Activated CD4-positive, alpha-beta T cell treated with anti-CD3 and anti-CD28 coated beads, Interleukin-2, amount 10 ng/mL, durations not matched to agents 7 days and 5 days (primary cell): ENCODE results near the gene MYH7. TPM values are rescaled to one million over a fixed set of nuclear protein-coding genes. Genes with fewer than 3 reads are reported as not detected.

Experiments
- CTCF ChIA-PET: fragments of 350-600 bp; sonication (Branson Sonifier 250); formaldehyde crosslinking; loops from one replicate; lab custom pipeline; 2021; ENCODE audit warnings: antibody characterized with exemption; lab: Charles Lee
- POLR2A ChIA-PET: fragments of 350-600 bp; sonication (Branson Sonifier 250); formaldehyde crosslinking; loops from one replicate; lab custom pipeline; 2021; ENCODE audit warnings: antibody characterized with exemption; lab: Charles Lee
- DNase-seq: peaks from one replicate; pipeline ENCODE4 v3.0.0-alpha.2; 2020
- H3K27ac Mint-ChIP-seq: one replicate; pipeline ENCODE4 v1.8.0; 2021; ENCODE audit warnings: mild to moderate bottlenecking, moderate library complexity, mixed read lengths
- H3K27me3 Mint-ChIP-seq: one replicate; pipeline ENCODE4 v1.8.0; 2021; ENCODE audit warnings: mixed read lengths
- H3K36me3 Mint-ChIP-seq: one replicate; pipeline ENCODE4 v1.8.0; 2021; ENCODE audit warnings: low read depth, mixed read lengths
- H3K4me1 Mint-ChIP-seq: one replicate; pipeline ENCODE4 v1.8.0; 2021; ENCODE audit warnings: mixed read lengths
- H3K4me3 Mint-ChIP-seq: one replicate; pipeline ENCODE4 v1.8.0; 2021; ENCODE audit warnings: mild to moderate bottlenecking, moderate library complexity, mixed read lengths
- H3K9me3 Mint-ChIP-seq: one replicate; pipeline ENCODE4 v1.8.0; 2021; ENCODE audit warnings: mixed read lengths
- total RNA-seq, 2 experiments: library from RNA; stranded (reverse); gene quantifications; one replicate each; pipeline ENCODE4 v1.2.3, GENCODE V29; 2021

The MYH7 gene
- total RNA-seq, 2 experiments from 2014 or later: 0.04 to 0.07 TPM

DNA sequence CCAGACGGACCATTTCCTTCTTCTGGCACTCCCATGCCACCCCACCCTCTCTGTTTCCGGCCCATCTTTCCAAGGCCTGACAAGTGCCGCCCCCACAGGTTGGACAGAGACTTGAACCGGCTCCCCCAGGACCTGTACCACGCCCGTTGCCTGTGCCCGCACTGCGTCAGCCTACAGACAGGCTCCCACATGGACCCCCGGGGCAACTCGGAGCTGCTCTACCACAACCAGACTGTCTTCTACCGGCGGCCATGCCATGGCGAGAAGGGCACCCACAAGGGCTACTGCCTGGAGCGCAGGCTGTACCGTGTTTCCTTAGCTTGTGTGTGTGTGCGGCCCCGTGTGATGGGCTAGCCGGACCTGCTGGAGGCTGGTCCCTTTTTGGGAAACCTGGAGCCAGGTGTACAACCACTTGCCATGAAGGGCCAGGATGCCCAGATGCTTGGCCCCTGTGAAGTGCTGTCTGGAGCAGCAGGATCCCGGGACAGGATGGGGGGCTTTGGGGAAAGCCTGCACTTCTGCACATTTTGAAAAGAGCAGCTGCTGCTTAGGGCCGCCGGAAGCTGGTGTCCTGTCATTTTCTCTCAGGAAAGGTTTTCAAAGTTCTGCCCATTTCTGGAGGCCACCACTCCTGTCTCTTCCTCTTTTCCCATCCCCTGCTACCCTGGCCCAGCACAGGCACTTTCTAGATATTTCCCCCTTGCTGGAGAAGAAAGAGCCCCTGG lies 59.8 kb downstream of the MYH7 start:
- CTCF ChIA-PET: interaction anchor here (1.9 kb wide), 1 partner anchor 45 kb away, joined by 6 read pairs; no protein-coding TSS in a partner anchor

DNA sequence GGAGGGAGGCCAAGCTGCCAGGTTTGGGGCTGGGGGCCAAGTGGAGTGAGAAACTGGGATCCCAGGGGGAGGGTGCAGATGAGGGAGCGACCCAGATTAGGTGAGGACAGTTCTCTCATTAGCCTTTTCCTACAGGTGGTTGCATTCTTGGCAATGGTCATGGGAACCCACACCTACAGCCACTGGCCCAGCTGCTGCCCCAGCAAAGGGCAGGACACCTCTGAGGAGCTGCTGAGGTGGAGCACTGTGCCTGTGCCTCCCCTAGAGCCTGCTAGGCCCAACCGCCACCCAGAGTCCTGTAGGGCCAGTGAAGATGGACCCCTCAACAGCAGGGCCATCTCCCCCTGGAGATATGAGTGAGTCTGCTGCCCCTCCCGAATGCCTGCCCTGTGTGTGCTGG lies 62.4 kb downstream of the MYH7 start:
- CTCF ChIA-PET: no interaction called here

More for the DNA sequence above, 59.8 kb downstream of the MYH7 start:
- Mint-ChIP-seq H3K4me3 (no peak overlapping the region), H3K9me3 (no peaks in the 10 kb centered on the region), H3K27me3 (peaks cover 1% of the 10 kb centered on the region), H3K4me1 (peaks cover 5% of the 10 kb centered on the region), H3K36me3 (no peaks in the 10 kb centered on the region), H3K27ac (no peak overlapping the region)
- DNase-seq: no peak
- POLR2A ChIA-PET: no interaction called here

DNA sequence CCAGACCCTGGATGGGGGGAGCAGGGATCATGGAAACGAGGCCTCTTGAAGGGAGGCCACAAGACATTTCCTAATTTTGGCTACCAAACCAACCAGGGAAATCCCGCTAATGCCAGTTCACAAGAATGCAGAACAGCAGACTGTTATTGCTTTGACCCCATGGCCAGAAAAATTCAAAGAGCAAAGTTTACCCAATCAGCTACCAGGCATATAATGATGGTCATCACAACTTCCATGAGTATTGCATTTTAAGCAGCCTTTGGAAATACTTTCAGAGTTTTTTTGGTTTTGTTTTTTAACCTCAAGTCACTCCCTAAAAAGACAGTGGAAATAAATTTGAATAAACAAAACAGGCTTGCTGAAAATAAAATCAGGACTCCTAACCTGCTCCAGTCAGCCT lies 63.0 kb downstream of the MYH7 start, which contains the start of gene IL25:
TSS of gene IL25 (plus strand) at position 301 of the 400 bp plus-strand sequence.
- Mint-ChIP-seq H3K9me3 (no peaks in the 10 kb centered on the region), H3K4me1 (peaks cover 5% of the 10 kb centered on the region), H3K27ac (no peak within 1 kb of the TSS), H3K36me3 (no peaks in the 10 kb centered on the region), H3K27me3 (peaks cover 7% of the 10 kb centered on the region), H3K4me3 (no peak within 1 kb of the TSS)
- no peak for DNase-seq
- ChIA-PET CTCF (no interaction called here), POLR2A (no interaction called here)

More for the DNA sequence above, 62.4 kb downstream of the MYH7 start:
- H3K9me3 Mint-ChIP-seq: no peaks in the 10 kb centered on the region
- H3K27ac Mint-ChIP-seq: no peak overlapping the region
- H3K36me3 Mint-ChIP-seq: no peaks in the 10 kb centered on the region
- H3K4me3 Mint-ChIP-seq: no peak overlapping the region
- H3K4me1 Mint-ChIP-seq: peaks cover 5% of the 10 kb centered on the region
- H3K27me3 Mint-ChIP-seq: peaks cover 3% of the 10 kb centered on the region
- POLR2A ChIA-PET: no interaction called here
- DNase-seq: no peak

DNA sequence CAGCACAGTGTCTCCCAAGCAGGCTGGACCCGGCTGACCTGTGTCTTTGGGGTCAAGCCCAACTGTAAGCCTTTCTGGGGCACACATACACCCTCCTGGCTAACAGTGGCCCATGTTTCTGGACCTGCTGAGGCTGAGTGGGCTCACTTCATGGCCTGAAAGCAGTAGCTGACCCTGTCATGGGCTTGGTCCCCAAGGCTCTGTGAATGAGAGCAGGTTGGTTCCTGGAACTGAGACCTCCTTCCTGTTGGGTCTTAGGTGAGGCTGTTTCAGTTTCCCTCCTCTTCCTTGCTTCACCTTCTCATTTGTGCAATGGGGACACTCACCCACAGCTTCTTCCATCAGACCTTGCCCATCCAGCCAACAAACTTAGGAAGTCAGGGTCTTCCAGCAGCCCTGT lies 63.6 kb downstream of the MYH7 start:
- H3K36me3 Mint-ChIP-seq: no peaks in the 10 kb centered on the region
- CTCF ChIA-PET: no interaction called here
- H3K4me1 Mint-ChIP-seq: peaks cover 7% of the 10 kb centered on the region
- POLR2A ChIA-PET: no interaction called here
- no peak for DNase-seq
- H3K27ac Mint-ChIP-seq: no peak overlapping the region
- H3K9me3 Mint-ChIP-seq: no peaks in the 10 kb centered on the region
- H3K27me3 Mint-ChIP-seq: peaks cover 13% of the 10 kb centered on the region
- no peak overlapping the region for H3K4me3 Mint-ChIP-seq

DNA sequence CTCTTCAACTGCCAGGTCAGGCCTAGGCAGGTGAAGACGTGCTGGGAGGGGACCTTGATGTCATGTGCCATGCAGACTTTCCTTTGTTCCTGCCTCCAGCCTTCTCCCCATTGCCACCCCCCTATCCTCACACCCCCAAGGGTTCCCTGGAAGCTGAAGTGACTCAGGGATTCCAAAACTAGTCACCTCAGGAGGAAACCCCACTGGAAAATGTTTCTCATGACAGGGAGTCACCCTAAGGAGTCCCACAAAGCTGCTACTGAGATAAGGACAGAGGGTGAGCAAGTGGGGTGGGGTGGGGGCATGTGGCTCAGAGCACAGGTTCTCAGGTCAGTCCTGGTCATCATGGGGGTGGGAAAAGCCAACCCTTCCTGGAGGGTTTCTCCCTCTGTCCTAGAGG lies 65.2 kb downstream of the MYH7 start:
- ChIA-PET POLR2A (no interaction called here), CTCF (interaction anchor here (0.6 to 2.5 kb wide), 4 partner anchors 9 to 174 kb away, joined by 3 to 14 read pairs (median 4); partner anchors contain the start of gene PABPN1)
- Mint-ChIP-seq H3K27me3 (peaks cover 20% of the 10 kb centered on the region), H3K4me1 (peaks cover 7% of the 10 kb centered on the region), H3K4me3 (no peak overlapping the region), H3K9me3 (no peaks in the 10 kb centered on the region), H3K36me3 (no peaks in the 10 kb centered on the region), H3K27ac (no peak overlapping the region)
- DNase-seq: no peak

DNA sequence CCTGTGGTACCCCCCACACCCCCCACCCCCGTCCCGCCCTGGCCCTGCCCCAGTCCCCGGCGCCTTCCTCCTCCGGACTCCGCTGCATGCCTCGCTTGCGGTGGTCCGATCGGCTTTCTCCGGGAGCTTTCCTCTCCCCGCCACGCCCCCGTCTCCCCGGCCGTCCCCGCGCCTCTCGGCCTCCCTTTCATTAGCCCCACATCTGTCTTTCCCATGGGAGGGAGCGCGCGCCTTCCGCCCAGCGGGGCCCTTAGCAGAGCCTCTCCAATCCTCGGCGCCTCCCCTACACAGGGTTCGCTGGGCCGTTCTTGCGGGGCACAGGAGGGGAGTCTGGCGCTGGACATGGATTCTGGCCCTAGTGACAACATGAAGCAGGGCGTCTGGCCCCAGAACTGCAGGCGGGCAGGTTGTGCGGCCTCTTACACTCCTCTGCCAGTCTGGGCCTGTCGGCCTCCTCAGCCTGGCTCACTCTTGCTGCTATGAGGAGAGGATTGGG lies 69.0 kb downstream of the MYH7 start:
- ChIA-PET CTCF (interaction anchor here (0.9 kb wide), 2 partner anchors 31 to 32 kb away, joined by 3 read pairs; no protein-coding TSS in a partner anchor), POLR2A (no interaction called here)
- peaks cover 40% of the 10 kb centered on the region for H3K27me3 Mint-ChIP-seq
- no peak for DNase-seq
- H3K4me1 Mint-ChIP-seq: peaks cover 2% of the 10 kb centered on the region
- H3K36me3 Mint-ChIP-seq: no peaks in the 10 kb centered on the region
- no peak overlapping the region for H3K27ac Mint-ChIP-seq
- H3K4me3 Mint-ChIP-seq: no peak overlapping the region
- no peaks in the 10 kb centered on the region for H3K9me3 Mint-ChIP-seq

DNA sequence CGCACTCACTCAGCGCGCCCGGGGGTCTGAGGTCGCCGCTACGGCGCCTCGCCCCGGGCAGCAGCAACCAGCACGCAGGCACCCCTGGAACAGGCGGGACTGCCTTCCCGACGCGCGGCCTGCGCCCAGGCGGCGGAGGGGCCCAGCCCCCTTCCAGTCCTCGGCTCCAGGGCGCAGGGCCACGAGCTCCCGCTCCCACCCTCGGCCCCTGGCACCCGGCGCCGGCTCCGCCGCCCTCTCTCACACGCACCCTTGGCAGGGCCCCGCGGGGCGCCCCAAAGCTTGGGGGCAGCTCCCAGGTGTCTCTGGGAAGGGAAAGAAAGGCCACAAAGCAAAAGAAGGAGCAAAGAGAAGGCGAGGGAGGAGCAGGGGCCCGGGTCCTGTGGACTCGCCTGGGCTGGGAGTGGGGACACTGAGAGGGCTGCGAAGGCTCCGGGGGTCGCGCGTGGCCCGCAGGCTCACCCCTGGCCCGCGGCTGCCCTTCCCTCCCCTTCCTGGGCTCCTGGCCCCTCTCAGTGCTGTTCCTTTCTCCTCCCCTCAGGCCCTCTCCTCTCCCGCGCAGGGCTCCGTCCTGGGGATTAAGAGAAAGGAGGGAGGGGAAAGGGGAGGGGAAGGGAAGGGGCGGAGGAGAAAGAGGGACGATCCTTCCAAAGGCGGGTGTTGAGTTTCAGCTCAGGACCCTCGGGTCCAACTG lies 69.6 kb downstream of the MYH7 start:
- Mint-ChIP-seq H3K27ac (no peak overlapping the region), H3K36me3 (no peaks in the 10 kb centered on the region), H3K9me3 (no peaks in the 10 kb centered on the region), H3K4me3 (no peak overlapping the region), H3K4me1 (peaks cover 2% of the 10 kb centered on the region), H3K27me3 (peaks cover 40% of the 10 kb centered on the region)
- ChIA-PET CTCF (interaction anchor here (0.9 kb wide), 2 partner anchors 32 kb away, joined by 3 read pairs; no protein-coding TSS in a partner anchor), POLR2A (no interaction called here)
- DNase-seq: no peak

DNA sequence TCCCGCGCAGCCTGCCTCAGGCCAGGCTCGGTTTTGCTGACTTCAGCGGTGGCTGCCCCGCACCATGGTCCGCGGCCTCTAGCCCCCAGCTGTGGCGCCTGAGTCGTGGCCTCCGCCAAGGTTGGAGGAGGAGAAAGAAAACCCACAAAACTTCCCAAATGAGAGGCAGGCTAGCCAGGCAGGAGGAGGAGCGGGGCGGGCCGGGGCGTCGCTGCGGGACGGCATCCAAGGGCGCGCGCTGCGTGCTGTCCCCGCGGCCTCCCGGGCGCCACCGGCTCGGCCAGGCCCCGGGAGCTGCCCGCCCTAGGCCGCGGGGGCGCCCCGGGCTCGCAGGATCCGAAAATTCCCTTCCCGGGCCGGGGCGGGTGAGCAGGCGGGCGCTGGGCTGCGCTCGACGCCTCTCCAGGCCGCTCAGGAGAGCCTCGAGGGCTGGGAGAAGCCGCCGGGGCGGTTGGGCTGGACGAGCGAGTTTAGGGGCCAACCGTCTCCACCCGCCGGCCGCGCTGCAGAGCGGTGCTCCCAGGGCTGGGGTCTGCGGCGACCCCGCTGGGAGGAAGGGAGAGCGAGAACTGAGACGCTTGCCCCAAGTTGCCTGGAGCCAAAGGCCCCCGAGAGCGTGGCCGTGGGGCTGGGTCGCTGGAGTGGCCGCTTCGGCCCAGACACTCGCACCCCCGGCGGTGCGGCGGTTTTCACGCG lies 70.3 kb downstream of the MYH7 start, which contains the start of gene EFS:
TSS of gene EFS (minus strand) at position 137 of the 696 bp plus-strand sequence. CDS start 147 bp downstream, outside the sequence.
- H3K27me3 Mint-ChIP-seq: peaks cover 40% of the 10 kb centered on the region
- H3K27ac Mint-ChIP-seq: no peak within 1 kb of the TSS
- H3K9me3 Mint-ChIP-seq: no peaks in the 10 kb centered on the region
- no peak for DNase-seq
- no peak within 1 kb of the TSS for H3K4me3 Mint-ChIP-seq
- H3K4me1 Mint-ChIP-seq: peaks cover 2% of the 10 kb centered on the region
- CTCF ChIA-PET: no interaction called here
- no peaks in the 10 kb centered on the region for H3K36me3 Mint-ChIP-seq
- POLR2A ChIA-PET: no interaction called here

DNA sequence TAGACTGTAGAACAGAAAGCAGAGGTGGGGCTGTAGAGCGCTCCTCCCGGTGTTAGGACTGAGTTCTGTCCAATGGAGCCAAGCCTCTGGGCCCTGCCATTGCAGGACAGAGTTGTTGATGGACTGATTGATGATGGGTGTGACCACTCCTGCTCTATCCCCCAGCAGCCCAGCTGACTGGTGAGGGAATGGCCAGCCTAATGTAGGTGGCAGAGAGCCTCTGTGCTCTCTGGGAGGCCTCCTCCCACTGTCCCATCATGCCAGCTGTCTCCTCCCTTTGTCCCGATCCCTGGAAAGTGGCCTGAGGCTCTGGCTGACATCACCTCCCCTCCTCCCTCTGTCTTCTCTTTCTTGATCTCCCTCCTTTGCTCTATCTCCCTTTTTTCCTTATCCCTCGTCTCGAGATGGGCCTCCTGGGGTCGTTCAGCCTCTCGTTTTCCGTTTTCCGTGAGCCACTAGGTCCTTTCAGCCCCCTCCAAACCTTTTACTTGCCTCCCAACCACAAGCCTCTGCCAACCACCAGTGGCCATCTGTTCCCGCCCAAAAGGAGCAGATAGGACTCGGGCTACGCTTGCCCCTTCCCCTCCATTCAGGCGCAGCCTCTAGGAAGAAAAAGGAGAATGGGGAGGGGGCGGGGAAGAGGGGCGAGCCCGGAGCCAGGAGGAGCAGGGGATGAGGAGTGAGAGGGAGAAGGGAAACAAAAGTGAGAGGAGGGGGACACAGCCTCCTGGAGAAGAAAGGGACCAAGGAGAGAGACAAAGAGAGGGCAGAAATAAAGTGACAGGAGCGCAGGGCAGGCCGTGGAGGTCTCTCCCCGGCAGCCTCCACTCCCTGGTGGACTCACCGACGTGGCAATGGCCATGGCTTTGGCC lies 71.1 kb downstream of the MYH7 start:
- DNase-seq: no peak
- Mint-ChIP-seq H3K4me3 (no peak overlapping the region), H3K27ac (no peak overlapping the region), H3K9me3 (no peaks in the 10 kb centered on the region), H3K36me3 (no peaks in the 10 kb centered on the region), H3K4me1 (peaks cover 2% of the 10 kb centered on the region), H3K27me3 (peaks cover 40% of the 10 kb centered on the region)
- ChIA-PET CTCF (interaction anchor here (1.5 kb wide), 1 partner anchor 15 kb away, joined by 4 read pairs; no protein-coding TSS in a partner anchor), POLR2A (no interaction called here)
